Stimulated activated CD4-positive, alpha-beta T cell treated with anti-CD3 and anti-CD28 coated beads, Interleukin-4, amount 100 ng/mL, for 4 hours (primary cell): ENCODE measurements around the gene EEFSEC.
"Not testable (repeated sequence)": the region's sequence is repeated elsewhere in the genome, so short reads cannot be mapped to it uniquely, and the experiment has no call there.

Experiments used
- DNase-seq, 2 experiments: peaks; one replicate each; pipeline ENCODE4 v3.0.0-alpha.2; 2020

EEFSEC gene

DNA sequence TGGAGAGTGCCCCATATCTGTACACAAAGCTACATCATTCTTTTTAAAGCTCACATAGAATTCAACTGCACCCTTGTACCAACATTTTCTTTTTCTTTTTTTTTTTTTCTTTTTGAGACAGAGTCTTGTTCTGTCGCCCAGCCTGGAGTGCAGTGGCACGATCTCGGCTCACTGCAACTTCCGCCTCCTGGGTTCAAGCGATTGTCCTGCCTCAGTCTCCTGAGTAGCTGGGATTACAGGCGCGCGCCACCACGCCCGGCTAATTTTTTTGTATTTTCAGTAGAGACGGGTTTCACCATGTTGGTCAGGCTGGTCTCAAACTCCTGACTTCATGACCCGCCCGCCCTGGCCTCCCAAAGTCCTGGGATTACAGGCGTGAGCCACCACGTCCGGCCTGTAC is 1.1 kb downstream of the EEFSEC start:
- DNase-seq, result not testable (repeated sequence)

DNA sequence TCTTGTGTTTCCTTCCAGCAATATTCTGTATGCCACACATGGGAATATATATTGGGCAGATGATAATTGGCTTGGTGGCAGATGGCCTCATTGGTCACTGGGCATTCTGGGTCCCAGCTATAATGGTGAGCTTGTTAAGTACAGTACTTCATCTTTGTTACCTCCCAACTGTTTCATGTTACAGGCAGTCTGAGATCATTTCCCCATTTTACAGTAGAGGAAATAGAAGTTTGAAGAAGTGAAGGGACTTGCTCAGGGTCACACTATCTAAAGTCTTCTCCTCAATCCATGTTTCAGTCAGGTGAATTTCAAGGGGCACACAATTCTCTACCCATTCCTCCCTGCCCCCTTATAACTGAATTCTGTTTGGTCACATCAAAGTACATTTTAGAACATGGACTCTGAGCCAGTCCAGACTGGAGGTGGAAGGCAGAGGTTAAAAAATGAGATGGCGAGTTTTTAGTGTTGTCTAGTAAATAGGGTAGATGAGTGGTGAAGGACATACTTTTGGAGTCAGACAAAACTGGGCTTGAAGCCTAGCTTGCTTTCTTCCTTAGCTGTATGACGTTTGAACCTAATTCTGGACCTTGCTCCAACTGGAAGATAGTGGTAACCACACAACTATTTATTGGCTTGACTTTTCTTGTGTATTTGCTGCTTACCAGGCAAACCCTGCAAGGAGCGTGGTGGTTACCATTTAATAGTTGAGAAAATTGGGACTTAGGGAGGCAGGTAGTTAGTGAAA is 2.5 kb downstream of the EEFSEC start:
- DNase-seq, result no peak

DNA sequence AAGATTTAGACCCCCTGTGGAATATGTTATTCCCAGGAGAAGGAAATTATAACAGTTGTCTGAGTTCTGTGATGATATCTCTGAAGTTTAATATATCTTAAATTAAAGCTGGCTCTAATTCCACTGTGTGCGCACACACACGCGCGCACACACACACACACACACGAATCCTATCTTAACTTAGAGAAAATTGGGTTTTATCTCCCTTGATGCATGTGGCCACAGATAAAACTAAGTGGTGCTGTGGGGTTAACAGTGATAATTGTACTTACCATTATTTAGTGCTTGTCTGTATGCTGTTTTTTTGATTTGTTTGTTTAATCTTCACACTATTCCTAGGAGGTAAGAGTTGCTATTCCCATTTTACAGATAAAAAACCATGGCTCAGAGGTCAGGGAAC is 7.4 kb downstream of the EEFSEC start:
- no peak for DNase-seq

- DNase-seq, result no peak
Observed at GRCh38 chr3:128163432-128163831, 10.2 kb downstream of the EEFSEC start.

DNA sequence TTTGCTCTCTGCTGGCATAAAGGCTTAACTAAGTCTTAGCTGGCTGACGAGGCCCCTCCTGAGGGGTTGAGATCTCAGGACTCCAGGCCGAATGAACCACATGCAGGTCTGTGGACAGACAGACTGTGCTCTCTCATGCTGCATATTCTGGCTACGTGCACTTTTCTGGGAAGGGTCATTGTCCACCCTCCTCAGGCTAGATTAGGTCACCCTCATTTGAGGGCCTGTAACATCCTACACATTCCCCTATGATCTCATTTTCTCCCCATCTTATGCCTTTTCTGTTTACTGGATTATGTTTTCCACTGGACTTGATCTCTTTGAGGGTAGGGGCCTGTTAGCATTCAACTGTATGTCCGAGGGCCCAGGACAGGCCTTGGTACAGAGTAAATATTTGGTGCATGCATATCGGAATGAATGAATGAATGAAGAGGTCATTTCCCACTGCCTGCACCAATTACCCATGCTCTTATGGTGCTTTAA is 13.7 kb downstream of the EEFSEC start:
- DNase-seq, result no peak

DNA sequence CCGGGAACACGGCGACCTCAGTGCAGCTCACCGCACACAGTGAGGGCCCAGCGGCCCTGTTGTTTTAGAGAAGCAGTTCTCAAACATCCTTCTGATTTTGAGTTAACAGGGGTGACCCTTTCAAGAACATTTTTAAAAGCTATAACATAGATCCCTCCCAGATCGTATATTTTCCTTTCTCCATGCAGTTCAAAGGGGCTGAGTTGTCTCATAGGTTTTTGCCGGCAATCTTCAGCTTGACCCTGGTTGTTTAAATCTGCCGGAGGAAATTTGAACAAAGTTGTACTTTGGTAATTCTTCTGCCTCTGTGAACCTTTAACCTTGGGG is 14.3 kb downstream of the EEFSEC start:
- DNase-seq, result no peak

DNA sequence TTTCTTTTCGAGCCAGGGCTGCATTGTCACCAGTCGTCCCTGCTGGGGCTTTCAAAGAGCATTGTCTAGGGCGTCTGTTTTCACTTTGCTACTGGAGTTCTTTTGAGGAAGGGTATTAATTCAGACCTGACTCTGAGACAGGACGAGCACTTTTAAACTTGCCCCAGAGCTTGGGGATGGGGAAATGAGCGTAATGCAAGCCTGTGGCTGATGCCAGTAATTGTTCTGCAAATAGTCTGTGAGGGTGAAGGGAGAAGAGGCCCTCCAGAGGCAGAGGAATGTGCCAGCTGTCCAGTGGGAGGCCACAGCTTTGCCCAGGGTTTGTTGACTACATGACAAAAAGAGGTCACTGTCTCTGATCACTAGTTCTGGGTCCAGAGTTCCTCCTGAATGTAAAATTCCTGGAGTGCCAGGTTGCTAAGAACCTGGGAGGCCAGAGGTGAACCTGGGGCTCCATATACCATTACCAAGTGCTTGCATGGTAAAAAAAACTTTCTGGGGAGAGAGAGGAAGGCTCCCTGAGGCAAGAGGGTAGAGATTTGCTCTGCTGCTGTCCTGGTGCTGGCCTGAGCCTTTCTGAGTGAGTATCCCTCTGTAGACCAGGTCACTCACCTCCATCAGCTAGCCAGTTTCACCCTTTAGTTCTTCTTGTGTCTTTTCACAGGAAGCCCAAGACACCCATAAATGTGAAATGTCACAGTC is 14.8 kb downstream of the EEFSEC start:
- DNase-seq, result no peak

GRCh38 chr3:128168836-128169235 is 15.6 kb downstream of the EEFSEC start:
- DNase-seq, result no peak

- DNase-seq, result no peak
Observed at GRCh38 chr3:128170866-128171516, 17.7 kb downstream of the EEFSEC start.

DNA sequence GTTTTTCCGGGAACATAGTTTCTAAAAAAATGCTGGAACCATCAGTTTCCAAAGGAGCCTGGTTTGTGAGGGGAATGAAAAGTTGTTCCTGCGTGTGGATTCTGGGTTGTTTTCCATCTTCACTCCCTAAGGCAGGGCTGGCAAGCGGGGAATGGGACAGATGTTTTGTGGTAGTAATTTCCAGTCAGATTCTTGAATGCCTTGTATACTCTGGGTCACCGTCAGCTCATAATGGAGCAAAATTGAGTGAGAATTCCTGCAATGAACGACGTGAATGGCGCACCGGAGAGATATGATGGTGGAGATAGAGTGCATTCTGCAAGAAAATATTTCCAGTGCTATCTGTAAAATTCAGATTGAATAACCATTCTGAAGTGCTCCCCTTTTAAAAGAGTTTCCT is 19.9 kb downstream of the EEFSEC start:
- no peak for DNase-seq

- no peak for DNase-seq
Observed at GRCh38 chr3:128173849-128174248, 20.6 kb downstream of the EEFSEC start.

- no peak for DNase-seq
Observed at GRCh38 chr3:128174675-128175590, 21.7 kb downstream of the EEFSEC start.

DNA sequence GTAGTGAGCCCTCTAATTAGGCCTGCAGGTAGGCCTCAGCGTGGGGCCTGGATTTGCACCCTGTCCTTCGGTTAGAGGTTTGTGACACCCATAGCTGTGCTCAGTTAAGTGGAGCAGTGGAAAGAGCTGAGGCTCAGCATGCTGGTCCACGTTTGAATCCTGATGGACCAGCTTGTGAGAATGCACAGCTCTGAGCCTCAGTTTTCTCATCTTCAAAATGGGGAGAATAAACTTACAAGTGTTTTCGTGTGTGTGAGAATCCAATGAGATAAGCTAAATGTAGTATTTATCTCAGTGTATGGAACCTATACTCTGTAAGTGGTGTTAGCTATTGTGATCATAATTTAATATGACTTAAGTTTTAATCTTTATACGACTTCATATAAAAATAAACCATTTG is 22.5 kb downstream of the EEFSEC start:
- no peak for DNase-seq

DNA sequence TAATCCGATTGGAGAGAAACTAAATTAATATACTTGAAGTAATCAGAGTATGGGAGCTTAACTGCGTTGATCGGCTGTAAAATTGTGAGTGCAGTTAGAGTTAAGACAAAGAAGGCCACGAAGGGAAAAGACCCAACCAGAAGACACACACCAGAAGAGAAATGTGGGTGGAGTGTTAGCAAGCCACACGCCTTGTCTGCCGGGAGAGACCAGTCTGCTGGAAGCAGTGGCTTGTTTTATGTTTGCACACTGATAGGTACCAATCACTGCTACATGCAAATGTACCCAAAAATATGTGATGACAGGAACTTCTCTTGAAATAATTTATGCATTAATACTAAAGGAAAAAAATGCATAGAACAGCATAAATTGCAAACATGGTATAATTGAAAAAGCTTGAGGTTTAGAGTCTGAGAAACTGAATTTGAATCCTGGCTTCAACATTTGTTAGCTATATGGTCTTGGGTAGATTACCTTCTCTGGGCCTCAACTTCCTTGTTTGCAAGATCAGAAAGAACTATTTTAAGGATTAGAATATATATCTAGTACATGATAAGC is 23.1 kb downstream of the EEFSEC start:
- DNase-seq, result no peak

GRCh38 chr3:128177865-128178264 is 24.6 kb downstream of the EEFSEC start:
- DNase-seq, result no peak

DNA sequence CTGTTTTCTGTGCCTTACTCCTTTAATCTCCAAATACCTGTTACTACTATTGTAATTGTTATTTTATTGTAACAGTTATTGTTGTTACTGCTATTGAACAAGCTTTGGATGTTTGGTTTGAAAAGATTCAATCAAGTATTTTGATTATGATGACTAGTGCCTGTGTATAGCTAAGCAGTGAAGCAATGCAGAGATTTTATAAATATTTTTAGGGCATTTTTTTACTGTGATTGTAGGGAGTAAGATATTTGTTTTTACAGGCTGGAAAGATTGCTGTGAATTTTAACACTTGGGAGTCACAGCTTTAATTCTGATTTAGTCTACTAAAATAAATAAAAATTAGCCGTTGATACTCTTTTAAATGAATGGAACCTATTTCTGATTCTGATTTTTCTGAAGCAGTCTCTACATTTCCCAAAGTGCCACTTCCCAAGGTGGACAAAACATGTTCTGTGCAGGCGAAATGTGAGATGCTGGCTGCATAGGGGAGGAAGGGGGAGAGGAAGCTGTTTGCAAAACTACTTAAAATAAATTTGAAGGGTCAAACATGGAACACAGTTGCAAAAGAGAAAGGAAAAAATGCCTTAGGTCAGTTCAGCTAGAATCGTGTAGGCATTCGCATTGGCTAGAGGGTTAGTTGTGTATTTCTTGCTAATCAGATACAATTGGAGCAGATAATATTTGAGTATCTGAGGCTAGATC is 25.7 kb downstream of the EEFSEC start:
- no peak for DNase-seq

- DNase-seq, result no peak
Observed at GRCh38 chr3:128179484-128179819, 26.2 kb downstream of the EEFSEC start.

- DNase-seq, result no peak
Observed at GRCh38 chr3:128180436-128180835, 27.2 kb downstream of the EEFSEC start.

GRCh38 chr3:128180913-128181312 is 27.6 kb downstream of the EEFSEC start:
- no peak for DNase-seq

DNA sequence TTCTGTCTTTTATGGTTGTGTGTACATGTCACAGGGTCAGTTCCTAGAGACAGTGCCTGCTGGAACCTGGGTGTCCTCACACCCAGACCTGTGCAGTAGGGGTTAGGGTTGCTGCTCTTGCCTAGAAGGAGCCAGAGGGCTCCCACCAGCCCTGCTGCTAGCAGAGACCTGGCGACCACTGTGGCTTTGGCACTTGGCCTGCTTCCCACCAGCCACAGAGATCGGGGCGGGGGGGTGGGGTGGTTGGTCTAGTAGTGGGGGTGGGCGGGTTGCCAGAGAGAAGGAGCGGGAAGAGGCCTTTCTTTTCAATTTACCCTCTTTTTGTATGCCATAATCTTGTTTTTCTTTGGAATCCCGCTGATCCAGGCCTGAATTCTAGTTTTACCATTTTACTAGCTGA is 29.4 kb downstream of the EEFSEC start:
- no peak for DNase-seq

GRCh38 chr3:128185630-128186447 is 32.6 kb downstream of the EEFSEC start:
- DNase-seq, result no peak
